HG03571 (cell line): ENCODE results near the gene TNIK.

ENCODE experiments used
- ATAC-seq: cut with Tn5 transposase; IDR thresholded peaks from one replicate; pipeline ENCODE4 v1.9.1; 2021; ENCODE audit not compliant: unreplicated experiment

Gene TNIK

GRCh38 chr3:171113716-171114115, 346.5 kb downstream of the TNIK start:
- ATAC-seq = no peak

GRCh38 chr3:171110715-171111114, 349.5 kb downstream of the TNIK start:
- ATAC-seq = no peak

DNA sequence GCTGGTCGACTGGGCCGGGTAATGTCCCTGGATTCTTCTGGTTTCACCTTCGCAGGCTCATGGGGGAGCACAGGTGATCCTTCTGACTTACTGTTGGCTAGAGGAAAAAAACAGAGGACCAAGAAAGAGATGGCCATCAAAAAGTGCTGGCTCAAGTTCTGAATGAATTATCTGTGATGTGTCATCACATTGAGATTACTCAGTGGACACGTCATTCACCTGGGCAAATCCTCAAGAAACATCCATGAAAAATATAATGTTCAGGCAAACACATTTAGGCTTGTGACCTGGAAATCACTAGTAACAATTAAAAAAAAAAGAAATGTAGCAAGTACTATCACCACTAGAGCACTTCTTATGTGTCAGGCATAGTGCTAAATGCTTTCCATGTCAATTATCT, 352.1 kb downstream of the TNIK start:
- ATAC-seq = no peak

DNA sequence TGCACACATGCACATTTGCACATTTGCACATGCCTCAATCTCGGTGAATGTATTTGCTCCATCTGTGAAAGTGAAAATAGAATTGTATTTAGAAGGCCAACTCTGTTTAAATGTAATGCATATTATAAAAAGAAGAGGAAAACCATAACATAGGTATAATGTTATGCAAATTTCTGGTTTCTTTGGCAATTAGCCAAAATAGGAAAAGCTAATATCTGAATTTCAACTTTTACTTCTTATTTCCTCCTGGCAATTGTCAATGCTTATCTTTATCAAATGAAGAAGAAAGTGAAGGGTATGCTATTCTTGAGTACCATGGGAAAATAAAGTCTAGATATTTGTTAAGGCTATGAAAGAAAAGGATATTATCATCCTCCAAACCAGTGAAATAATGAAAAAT, 357.0 kb downstream of the TNIK start:
- no peak for ATAC-seq

DNA sequence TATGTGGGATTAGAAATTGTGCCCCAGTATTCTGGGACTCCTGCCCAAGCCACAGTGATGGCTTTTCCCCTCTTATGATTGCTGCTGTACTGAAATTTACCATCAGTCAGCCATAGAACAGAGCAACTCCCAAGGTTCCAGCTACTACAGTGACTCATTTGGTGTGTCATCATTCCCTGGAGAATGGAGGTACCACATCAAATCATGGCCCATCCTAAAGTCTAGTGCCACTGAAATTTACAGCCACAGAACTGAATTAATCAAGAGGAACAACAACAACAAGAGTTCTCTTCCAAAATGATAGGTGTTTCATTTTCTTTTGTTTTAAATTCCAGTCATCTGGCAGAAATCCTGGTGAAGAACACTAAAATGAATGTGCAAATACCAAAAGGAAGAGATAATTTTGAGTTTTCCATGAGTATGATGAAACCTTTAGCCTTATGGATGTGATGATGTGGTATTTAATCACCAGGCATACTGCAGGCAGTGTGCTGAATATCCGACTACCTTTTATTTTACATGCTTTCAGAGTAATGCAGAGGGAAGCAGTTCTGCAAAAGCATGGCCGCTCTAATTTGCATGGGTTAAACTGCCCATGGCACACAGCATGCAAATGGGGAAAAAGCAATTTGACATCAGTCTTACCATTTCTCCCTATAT, 358.1 kb downstream of the TNIK start:
- ATAC-seq = no peak

DNA sequence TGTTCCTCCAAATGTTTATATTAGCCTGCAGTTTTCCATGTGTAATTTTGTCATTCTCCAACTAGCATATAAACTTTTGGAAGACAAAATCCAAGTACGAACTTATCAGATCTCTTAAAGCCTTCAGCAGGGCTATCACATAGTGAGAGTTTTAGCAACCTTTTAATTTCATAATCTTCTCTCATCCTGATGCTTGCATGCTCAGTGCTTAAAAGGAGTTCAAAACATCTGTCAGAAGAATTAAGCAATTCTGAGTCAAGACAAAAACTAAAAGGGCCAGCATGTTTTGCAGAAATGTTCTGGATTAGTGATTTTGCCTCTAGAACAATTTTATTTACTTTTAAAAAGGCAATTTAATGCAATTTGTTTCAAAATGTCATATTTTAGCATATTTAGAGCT, 360.3 kb downstream of the TNIK start:
- no peak for ATAC-seq

DNA sequence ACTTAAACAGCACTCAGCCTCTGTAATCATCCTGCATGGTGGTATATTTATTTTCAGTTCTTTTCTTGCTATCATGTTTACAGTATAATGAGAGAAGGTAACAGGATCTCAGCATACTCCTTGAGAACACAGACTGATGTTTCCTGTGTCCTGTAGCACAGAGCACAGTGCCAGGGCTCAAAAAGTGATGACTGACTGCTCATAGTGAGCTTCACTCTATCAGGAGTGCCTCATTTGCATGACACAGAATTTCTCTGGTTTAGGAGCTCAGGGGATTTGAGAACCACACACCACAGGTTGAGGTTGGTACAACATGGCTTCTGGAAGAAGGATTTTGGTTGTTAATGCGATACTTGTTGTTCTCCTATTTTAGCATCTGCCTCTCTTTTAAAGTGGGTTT, 365.1 kb downstream of the TNIK start:
- ATAC-seq = peak; percentile 86

- ATAC-seq = no peak
Observed at GRCh38 chr3:171094411-171094810, 365.8 kb downstream of the TNIK start.

- no peak for ATAC-seq
Observed at GRCh38 chr3:171093462-171093861, 366.7 kb downstream of the TNIK start.

GRCh38 chr3:171092467-171092911, 367.7 kb downstream of the TNIK start:
- ATAC-seq = no peak

GRCh38 chr3:171090321-171090720, 369.9 kb downstream of the TNIK start:
- no peak for ATAC-seq

- ATAC-seq = no peak
Observed at GRCh38 chr3:171088964-171089754, 371.0 kb downstream of the TNIK start.

DNA sequence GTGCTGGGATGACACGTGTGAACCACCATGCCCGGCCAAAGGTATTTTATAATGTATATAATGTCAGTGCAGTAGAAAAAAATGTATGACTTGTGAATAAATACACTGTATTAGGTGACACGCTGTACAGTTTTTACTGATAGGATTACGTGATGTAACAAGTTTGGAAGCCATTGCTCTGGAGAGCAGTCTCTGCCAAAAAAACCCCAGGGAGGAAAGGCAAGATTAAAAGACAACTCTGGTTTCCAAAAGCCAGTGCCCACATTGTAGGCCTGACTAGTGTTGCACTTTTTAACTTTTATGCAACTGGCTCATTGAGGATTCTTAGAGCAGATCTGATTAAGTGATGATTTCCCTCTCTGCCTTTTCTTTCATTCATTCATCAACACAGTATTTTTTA, 371.7 kb downstream of the TNIK start:
- ATAC-seq = no peak

GRCh38 chr3:171086914-171087313, 373.3 kb downstream of the TNIK start:
- ATAC-seq = no peak

DNA sequence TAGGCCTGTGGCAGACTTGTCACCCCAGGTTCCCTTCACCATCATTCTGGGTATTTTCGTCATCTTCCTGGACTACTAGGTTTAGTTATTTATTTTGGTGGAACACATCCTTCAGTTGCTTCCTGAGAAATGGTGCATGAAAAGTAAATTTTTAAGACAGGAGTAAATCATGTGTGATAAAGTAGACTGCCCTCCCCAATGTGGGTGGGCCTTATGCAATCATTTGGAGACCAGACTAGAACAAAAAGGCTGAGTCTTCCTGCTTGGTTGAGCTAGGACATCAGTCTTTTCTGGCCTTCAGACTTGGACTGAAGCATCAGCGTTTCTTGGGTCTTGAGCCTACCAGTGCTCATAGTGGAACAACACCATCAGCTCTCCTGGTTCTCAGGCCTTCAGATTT, 382.9 kb downstream of the TNIK start:
- no peak for ATAC-seq

GRCh38 chr3:171072432-171072831, 387.8 kb downstream of the TNIK start:
- no peak for ATAC-seq

DNA sequence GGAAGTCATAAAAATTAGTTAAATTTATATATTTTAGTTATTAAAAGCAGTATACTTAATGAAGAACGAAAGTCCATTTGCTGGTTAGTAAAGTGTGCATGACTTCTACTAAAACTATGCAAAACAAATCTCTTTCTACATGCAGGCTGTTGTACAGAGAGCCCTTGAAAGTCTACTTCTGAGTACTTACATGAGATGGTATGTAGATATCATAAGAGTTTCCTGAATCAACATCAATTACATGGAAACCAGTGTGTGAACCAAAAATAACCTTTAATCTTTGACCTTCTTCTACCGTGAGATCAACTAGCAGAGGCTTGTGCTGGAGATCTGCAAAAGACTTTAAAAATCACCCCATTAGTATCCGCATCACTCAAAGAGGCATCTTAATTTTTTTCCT, 391.5 kb downstream of the TNIK start:
- ATAC-seq = no peak

DNA sequence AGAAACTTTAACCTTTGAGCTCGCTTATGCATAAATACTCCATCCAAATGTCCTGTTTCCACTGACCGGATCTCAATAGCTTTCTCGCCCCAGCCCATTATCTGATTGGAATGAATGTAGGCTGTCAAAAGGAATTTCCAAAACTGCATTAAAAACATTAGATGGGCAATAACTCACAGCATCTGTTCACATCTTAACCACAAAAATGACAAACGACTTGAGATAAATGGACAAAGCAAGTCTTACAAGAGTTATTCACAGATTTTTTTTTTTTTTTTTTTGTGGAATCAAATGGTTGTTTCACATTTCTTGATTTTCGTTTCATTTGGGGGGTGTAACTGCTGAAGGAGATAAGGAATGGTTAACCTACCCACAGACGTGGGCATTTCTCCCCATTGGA, 394.0 kb downstream of the TNIK start:
- no peak for ATAC-seq

DNA sequence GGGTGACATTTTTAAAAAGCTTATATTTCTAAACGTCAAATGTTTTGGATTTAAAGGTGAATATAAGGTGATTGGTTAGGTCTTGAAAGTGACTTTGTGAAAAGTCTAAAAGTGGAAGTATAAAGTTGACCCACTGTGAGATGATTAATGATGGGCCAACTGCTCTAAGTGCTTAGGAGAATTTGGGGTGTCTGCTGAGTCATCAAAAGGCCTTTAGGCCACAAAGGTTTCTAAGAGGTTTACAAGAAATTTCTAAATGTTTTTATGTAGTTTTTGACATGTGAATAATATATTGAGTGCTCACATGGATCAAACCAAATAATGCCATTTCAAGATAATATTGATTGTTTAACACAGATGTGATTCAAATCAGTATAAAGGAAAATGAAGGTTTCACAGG, 394.5 kb downstream of the TNIK start:
- no peak for ATAC-seq

GRCh38 chr3:171064461-171064860, 395.7 kb downstream of the TNIK start:
- no peak for ATAC-seq

GRCh38 chr3:171061749-171062148, 398.5 kb downstream of the TNIK start:
- no peak for ATAC-seq

- no peak for ATAC-seq
Observed at GRCh38 chr3:171059978-171060377, 400.2 kb downstream of the TNIK start.
